ENCODE results near the gene KANTR.

The KANTR gene

DNA sequence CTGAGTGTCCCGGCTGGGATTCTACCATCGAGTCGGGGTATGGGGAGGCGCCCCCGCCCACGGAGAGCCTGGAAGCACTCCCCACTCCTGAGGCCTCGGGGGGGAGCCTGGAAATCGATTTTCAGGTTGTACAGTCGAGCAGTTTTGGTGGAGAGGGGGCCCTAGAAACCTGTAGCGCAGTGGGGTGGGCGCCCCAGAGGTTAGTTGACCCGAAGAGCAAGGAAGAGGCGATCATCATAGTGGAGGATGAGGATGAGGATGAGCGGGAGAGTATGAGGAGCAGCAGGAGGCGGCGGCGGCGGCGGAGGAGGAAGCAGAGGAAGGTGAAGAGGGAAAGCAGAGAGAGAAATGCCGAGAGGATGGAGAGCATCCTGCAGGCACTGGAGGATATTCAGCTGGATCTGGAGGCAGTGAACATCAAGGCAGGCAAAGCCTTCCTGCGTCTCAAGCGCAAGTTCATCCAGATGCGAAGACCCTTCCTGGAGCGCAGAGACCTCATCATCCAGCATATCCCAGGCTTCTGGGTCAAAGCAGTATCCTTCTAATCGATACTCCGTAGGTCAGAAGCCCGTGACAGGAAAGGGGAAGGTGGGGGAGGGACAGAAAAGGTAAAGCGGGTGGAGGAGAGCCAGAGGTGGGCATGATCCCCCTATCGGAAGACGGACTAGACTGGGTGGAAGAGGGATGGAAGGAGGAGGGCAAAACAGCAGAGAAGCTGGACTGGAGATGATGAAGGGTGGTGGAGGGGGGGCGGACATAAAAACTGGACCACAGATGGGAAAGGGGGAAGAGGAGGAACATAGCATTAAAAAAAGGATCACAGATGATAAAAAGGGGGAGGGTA, 10.9 kb upstream of the KANTR start:
- WGBS = 9% methylated on average over 30 of the region's 31 CpGs
- peaks cover 32% of the 10 kb centered on the region for H3K36me3 ChIP-seq (ENCODE audit: insufficient read depth, low read length)
- peak overlapping the region; percentile 72 for H3K4me3 ChIP-seq (ENCODE audit: low read length)
- H3K27ac ChIP-seq (ENCODE audit: low read depth, low read length) = peak overlapping the region; percentile 84; the same call in 1 of the 2 replicates
- peaks cover 4% of the 10 kb centered on the region; the same call in 1 of the 2 replicates for H3K4me1 ChIP-seq (ENCODE audit: insufficient read depth, low read length)
- H3K9me3 ChIP-seq (ENCODE audit: insufficient read depth, low read depth, low read length) = no peaks in the 10 kb centered on the region
- H3K27me3 ChIP-seq (ENCODE audit: insufficient read depth, low read length) = no peaks in the 10 kb centered on the region
- H3K9ac ChIP-seq (ENCODE audit: low read depth, low read length) = peak overlapping the region; percentile 72

DNA sequence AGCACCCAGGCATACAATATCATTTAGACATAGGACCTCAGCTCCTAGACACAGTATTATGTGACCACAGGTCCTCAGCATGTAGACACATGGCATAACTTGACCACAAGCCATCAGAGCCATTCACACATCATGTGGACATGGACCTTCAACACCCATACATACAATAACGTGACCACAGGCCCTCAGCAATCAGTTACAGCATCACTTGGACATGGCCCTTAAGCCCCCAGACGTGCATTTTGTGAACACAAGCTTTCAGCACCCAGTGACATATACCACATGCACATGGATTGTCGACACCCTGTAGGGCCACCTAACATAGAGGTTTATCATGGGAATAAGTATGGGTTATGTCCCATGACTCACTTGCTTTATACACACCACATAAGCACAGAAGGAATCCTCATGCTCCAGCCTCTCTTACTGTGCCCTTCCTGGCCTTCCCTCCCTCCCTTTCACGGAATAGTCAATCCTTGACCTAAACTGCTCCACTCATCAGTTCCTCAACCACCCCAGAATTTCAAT, 9.8 kb upstream of the KANTR start:
- no peak overlapping the region for H3K9ac ChIP-seq (ENCODE audit: low read depth, low read length)
- peaks cover 4% of the 10 kb centered on the region; the same call in 1 of the 2 replicates for H3K4me1 ChIP-seq (ENCODE audit: insufficient read depth, low read length)
- no peaks in the 10 kb centered on the region for H3K27me3 ChIP-seq (ENCODE audit: insufficient read depth, low read length)
- 89% methylated on average over 3 of the region's 4 CpGs for WGBS
- H3K4me3 ChIP-seq (ENCODE audit: low read length) = no peak overlapping the region
- no peaks in the 10 kb centered on the region for H3K9me3 ChIP-seq (ENCODE audit: insufficient read depth, low read depth, low read length)
- peaks cover 32% of the 10 kb centered on the region for H3K36me3 ChIP-seq (ENCODE audit: insufficient read depth, low read length)
- no peak overlapping the region for H3K27ac ChIP-seq (ENCODE audit: low read depth, low read length)

DNA sequence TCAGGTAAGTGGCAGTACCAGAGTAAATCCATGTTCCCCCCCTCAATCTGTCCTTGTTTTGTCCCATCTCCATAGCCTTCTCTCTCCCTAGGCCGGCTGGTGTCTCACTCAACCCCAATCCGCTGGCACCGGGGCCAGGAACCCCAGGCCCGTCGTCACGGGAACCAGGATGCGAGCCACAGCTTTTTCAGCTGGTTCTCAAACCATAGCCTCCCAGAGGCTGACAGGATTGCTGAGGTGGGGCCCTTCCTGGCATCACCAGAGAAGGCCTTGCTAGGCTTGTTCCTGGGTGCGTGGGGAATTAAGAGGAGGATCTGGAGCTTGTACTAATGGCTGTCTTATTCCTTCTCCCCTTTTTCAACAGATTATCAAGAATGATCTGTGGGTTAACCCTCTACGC, 9.1 kb upstream of the KANTR start:
- Histone ChIP-seq H3K9me3 (ENCODE audit: insufficient read depth, low read depth, low read length) (no peaks in the 10 kb centered on the region), H3K36me3 (ENCODE audit: insufficient read depth, low read length) (peaks cover 32% of the 10 kb centered on the region), H3K27me3 (ENCODE audit: insufficient read depth, low read length) (no peaks in the 10 kb centered on the region), H3K9ac (ENCODE audit: low read depth, low read length) (no peak overlapping the region), H3K4me1 (ENCODE audit: insufficient read depth, low read length) (peaks cover 4% of the 10 kb centered on the region; the same call in 1 of the 2 replicates), H3K27ac (ENCODE audit: low read depth, low read length) (no peak overlapping the region), H3K4me3 (ENCODE audit: low read length) (no peak overlapping the region)
- WGBS = 98% methylated on average over 8 of the region's 9 CpGs

- Histone ChIP-seq H3K9ac (ENCODE audit: low read depth, low read length) (no peak overlapping the region), H3K9me3 (ENCODE audit: insufficient read depth, low read depth, low read length) (no peaks in the 10 kb centered on the region), H3K36me3 (ENCODE audit: insufficient read depth, low read length) (peaks cover 32% of the 10 kb centered on the region), H3K4me1 (ENCODE audit: insufficient read depth, low read length) (peaks cover 2% of the 10 kb centered on the region; the same call in 1 of the 2 replicates), H3K27ac (ENCODE audit: low read depth, low read length) (no peak overlapping the region), H3K4me3 (ENCODE audit: low read length) (no peak overlapping the region), H3K27me3 (ENCODE audit: insufficient read depth, low read length) (no peaks in the 10 kb centered on the region)
- 94% methylated on average over 17 of the region's 17 CpGs for WGBS
Observed at GRCh38 chrX:53085661-53086229, 8.2 kb upstream of the KANTR start.

- no peak overlapping the region for H3K9ac ChIP-seq (ENCODE audit: low read depth, low read length)
- H3K4me1 ChIP-seq (ENCODE audit: insufficient read depth, low read length) = no peaks in the 10 kb centered on the region
- no peaks in the 10 kb centered on the region for H3K27me3 ChIP-seq (ENCODE audit: insufficient read depth, low read length)
- no peaks in the 10 kb centered on the region for H3K9me3 ChIP-seq (ENCODE audit: insufficient read depth, low read depth, low read length)
- WGBS = 89% methylated on average over 6 of the region's 6 CpGs
- no peak overlapping the region for H3K27ac ChIP-seq (ENCODE audit: low read depth, low read length)
- peaks cover 32% of the 10 kb centered on the region for H3K36me3 ChIP-seq (ENCODE audit: insufficient read depth, low read length)
- H3K4me3 ChIP-seq (ENCODE audit: low read length) = no peak overlapping the region
Observed at GRCh38 chrX:53086464-53086863, 7.5 kb upstream of the KANTR start.

- Histone ChIP-seq H3K27me3 (ENCODE audit: insufficient read depth, low read length) (no peaks in the 10 kb centered on the region), H3K27ac (ENCODE audit: low read depth, low read length) (no peak overlapping the region), H3K9ac (ENCODE audit: low read depth, low read length) (no peak overlapping the region), H3K4me1 (ENCODE audit: insufficient read depth, low read length) (no peaks in the 10 kb centered on the region), H3K36me3 (ENCODE audit: insufficient read depth, low read length) (peaks cover 32% of the 10 kb centered on the region), H3K9me3 (ENCODE audit: insufficient read depth, low read depth, low read length) (no peaks in the 10 kb centered on the region), H3K4me3 (ENCODE audit: low read length) (no peak overlapping the region)
- 83% methylated on average over 3 of the region's 3 CpGs for WGBS
Observed at GRCh38 chrX:53087388-53087831, 6.5 kb upstream of the KANTR start.

DNA sequence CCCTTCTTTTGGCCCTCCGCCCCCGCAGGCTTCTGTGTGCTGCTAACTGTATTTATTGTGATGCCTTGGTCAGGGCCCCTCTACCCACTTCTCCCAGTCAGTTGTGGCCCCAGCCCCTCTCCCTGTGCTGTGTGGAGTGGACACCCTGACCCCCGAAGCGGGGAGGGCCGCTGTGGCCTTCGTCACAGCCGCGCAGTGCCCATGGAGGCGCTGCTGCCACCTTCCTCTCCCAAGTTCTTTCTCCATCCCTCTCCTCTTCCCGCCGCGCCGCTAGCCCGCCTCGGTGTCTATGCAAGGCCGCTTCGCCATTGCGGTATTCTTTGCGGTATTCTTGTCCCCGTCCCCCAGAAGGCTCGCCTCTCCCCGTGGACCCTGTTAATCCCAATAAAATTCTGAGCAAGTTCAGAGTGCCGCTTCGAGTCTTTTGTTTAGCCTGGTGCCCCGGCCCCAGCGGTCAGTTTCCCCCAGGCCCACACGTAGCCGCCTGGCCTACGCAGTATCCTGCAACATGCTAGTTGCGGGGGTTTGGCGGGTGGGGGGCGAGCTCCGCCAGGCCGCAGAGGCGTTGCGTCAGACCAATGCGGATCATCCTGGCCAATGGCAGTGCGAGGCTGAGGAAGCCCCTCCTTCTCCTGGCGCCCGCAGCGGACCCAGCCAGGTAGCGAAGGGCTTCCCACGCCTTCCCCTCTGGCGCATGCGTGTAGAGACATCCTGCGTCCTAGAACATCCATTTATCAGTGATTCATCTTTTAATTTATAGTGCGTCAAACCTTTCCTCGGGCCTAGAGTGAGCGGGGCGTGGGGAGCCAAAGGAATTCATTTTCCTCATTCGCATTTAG, 5.6 kb upstream of the KANTR start:
- Histone ChIP-seq H3K9ac (ENCODE audit: low read depth, low read length) (peak overlapping the region; percentile 81), H3K9me3 (ENCODE audit: insufficient read depth, low read depth, low read length) (no peaks in the 10 kb centered on the region), H3K4me1 (ENCODE audit: insufficient read depth, low read length) (no peaks in the 10 kb centered on the region), H3K36me3 (ENCODE audit: insufficient read depth, low read length) (peaks cover 32% of the 10 kb centered on the region), H3K4me3 (ENCODE audit: low read length) (peak overlapping the region; percentile 78), H3K27ac (ENCODE audit: low read depth, low read length) (peak overlapping the region; percentile 74), H3K27me3 (ENCODE audit: insufficient read depth, low read length) (no peaks in the 10 kb centered on the region)
- WGBS = 21% methylated on average over 49 of the region's 51 CpGs

- H3K4me3 ChIP-seq (ENCODE audit: low read length) = peak overlapping the region; percentile 78
- peaks cover 26% of the 10 kb centered on the region for H3K36me3 ChIP-seq (ENCODE audit: insufficient read depth, low read length)
- peak overlapping the region; percentile 43; the same call in 1 of the 2 replicates for H3K9ac ChIP-seq (ENCODE audit: low read depth, low read length)
- H3K9me3 ChIP-seq (ENCODE audit: insufficient read depth, low read depth, low read length) = no peaks in the 10 kb centered on the region
- H3K27me3 ChIP-seq (ENCODE audit: insufficient read depth, low read length) = no peaks in the 10 kb centered on the region
- H3K4me1 ChIP-seq (ENCODE audit: insufficient read depth, low read length) = no peaks in the 10 kb centered on the region
- WGBS = 24% methylated on average over 4 of the region's 11 CpGs
- no peak overlapping the region for H3K27ac ChIP-seq (ENCODE audit: low read depth, low read length)
Observed at GRCh38 chrX:53089224-53089842, 4.6 kb upstream of the KANTR start.

DNA sequence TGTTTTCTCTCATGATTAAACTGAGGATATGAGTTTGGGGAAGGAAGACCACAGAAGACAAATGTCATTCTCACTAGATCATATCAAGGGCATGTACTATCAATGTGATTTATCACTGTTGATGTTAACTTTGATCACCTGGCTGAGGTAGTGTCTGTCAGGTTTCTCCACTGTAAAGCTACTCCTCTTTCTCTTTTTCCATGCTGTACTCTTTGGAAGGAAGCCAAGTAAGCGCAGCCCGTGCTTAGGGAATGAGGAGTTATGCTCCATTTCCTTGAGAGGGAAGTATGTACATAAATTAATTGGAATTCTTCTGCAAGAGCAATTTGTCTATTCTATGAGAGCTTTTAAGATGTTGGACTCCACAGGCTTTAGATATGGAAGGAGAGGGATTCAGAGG, 4.0 kb upstream of the KANTR start:
- Histone ChIP-seq H3K9ac (ENCODE audit: low read depth, low read length) (no peak overlapping the region), H3K4me3 (ENCODE audit: low read length) (no peak overlapping the region), H3K27me3 (ENCODE audit: insufficient read depth, low read length) (no peaks in the 10 kb centered on the region), H3K27ac (ENCODE audit: low read depth, low read length) (no peak overlapping the region), H3K36me3 (ENCODE audit: insufficient read depth, low read length) (peaks cover 20% of the 10 kb centered on the region), H3K9me3 (ENCODE audit: insufficient read depth, low read depth, low read length) (no peaks in the 10 kb centered on the region), H3K4me1 (ENCODE audit: insufficient read depth, low read length) (no peaks in the 10 kb centered on the region)
- 100% methylated on average over 1 of the region's 2 CpGs for WGBS

- no peaks in the 10 kb centered on the region for H3K27me3 ChIP-seq (ENCODE audit: insufficient read depth, low read length)
- H3K9ac ChIP-seq (ENCODE audit: low read depth, low read length) = no peak overlapping the region
- H3K4me3 ChIP-seq (ENCODE audit: low read length) = no peak overlapping the region
- no peaks in the 10 kb centered on the region for H3K4me1 ChIP-seq (ENCODE audit: insufficient read depth, low read length)
- 90% methylated on average over 2 of the region's 2 CpGs for WGBS
- H3K36me3 ChIP-seq (ENCODE audit: insufficient read depth, low read length) = peaks cover 5% of the 10 kb centered on the region
- no peaks in the 10 kb centered on the region for H3K9me3 ChIP-seq (ENCODE audit: insufficient read depth, low read depth, low read length)
- no peak overlapping the region for H3K27ac ChIP-seq (ENCODE audit: low read depth, low read length)
Observed at GRCh38 chrX:53091354-53091753, 2.6 kb upstream of the KANTR start.
